Fibroblast of the aortic adventitia (primary cell): ENCODE data around the gene MARK2. TPM values are rescaled to one million over a fixed set of nuclear protein-coding genes. Genes with fewer than 3 reads are reported as not detected.

Experiments used
- DNase-seq: peaks from one replicate; pipeline ENCODE4 v3.0.0-alpha.2; 2010; ENCODE audit warnings: low read depth
- H3K4me3 ChIP-seq: 2 replicates; pipeline ENCODE4 v1.5.1; 2011; ENCODE audit warnings: low read depth, mild to moderate bottlenecking, control low read depth, low read length, moderate library complexity
- total RNA-seq: library from RNA; depleted of rRNA; stranded (reverse); fragments of >200 nt; gene quantifications from 2 replicates; pipeline ENCODE4 v1.2.3, GENCODE V29; 2012; ENCODE audit warnings: low replicate concordance
- TF ChIP-seq, protein P1 (sequence below): IDR thresholded peaks from 2 replicates; pipeline ENCODE4 v1.5.1; 2011; ENCODE audit warnings: mild to moderate bottlenecking, low read length, control low read depth, inconsistent platforms; ENCODE audit not compliant: insufficient read depth

The MARK2 gene
- total RNA-seq, 1 donor, result 12.7 TPM

- DNase-seq, result peak; percentile 23
- no peak overlapping the region for H3K4me3 ChIP-seq
- TF ChIP-seq, protein P1, sequence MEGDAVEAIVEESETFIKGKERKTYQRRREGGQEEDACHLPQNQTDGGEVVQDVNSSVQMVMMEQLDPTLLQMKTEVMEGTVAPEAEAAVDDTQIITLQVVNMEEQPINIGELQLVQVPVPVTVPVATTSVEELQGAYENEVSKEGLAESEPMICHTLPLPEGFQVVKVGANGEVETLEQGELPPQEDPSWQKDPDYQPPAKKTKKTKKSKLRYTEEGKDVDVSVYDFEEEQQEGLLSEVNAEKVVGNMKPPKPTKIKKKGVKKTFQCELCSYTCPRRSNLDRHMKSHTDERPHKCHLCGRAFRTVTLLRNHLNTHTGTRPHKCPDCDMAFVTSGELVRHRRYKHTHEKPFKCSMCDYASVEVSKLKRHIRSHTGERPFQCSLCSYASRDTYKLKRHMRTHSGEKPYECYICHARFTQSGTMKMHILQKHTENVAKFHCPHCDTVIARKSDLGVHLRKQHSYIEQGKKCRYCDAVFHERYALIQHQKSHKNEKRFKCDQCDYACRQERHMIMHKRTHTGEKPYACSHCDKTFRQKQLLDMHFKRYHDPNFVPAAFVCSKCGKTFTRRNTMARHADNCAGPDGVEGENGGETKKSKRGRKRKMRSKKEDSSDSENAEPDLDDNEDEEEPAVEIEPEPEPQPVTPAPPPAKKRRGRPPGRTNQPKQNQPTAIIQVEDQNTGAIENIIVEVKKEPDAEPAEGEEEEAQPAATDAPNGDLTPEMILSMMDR, result no peak
Observed at GRCh38 chr11:63843041-63843440, 4.1 kb downstream of the MARK2 start.

- H3K4me3 ChIP-seq, result no peak overlapping the region
- TF ChIP-seq, protein P1, result no peak
- no peak for DNase-seq
Observed at GRCh38 chr11:63844836-63845235, 5.9 kb downstream of the MARK2 start.

- peak; percentile 64 for DNase-seq
Observed at GRCh38 chr11:63845303-63845702, 6.4 kb downstream of the MARK2 start.

GRCh38 chr11:63845911-63846310 lies 7.0 kb downstream of the MARK2 start:
- TF ChIP-seq, protein P1, result no peak
- no peak for DNase-seq
- H3K4me3 ChIP-seq, result no peak overlapping the region

More at GRCh38 chr11:63845303-63845702, 6.4 kb downstream of the MARK2 start:
- TF ChIP-seq, protein P1, result no peak
- no peak overlapping the region for H3K4me3 ChIP-seq

DNA sequence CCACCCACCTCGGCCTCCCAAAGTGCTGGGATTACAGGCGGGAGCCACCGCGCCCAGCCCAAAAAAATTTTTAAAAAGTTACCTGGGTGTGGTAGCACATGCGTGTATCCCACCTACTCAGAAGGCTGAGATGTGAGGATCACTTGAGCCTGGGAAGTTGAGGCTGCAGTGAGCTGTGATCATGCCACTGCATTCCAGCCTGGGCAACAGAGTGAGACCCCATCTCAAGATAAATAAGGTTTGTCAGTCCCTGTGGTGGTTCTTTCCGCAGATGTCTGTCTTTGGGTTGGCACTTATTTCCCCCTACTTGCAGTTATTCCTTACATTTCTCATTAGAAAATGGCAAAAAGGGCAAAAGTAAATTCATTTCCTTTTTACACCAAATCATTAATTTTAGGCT lies 8.0 kb downstream of the MARK2 start:
- TF ChIP-seq, protein P1, result no peak

DNA sequence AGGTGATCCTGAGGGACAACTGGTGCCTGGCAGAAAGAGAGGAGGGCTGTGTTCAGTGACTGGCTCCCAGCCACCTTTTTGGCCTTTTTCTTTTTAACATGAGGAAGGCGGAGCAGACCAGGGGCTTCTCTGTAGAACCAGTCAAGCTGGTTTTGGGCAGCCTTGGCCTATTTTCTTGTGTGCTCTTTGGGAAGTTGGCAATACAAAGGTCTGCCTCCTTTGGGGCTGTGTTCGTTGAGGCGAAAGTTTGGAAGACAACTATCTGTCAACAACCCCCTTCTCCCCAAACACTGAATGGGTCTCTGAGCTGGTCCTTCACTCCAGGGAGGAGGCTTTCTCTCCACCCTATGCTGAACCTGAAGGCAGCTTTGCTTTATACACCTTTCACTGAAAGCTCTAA lies 8.5 kb downstream of the MARK2 start:
- no peak for DNase-seq

More for the DNA sequence above, 8.0 kb downstream of the MARK2 start:
- DNase-seq, result no peak
- no peak overlapping the region for H3K4me3 ChIP-seq

DNA sequence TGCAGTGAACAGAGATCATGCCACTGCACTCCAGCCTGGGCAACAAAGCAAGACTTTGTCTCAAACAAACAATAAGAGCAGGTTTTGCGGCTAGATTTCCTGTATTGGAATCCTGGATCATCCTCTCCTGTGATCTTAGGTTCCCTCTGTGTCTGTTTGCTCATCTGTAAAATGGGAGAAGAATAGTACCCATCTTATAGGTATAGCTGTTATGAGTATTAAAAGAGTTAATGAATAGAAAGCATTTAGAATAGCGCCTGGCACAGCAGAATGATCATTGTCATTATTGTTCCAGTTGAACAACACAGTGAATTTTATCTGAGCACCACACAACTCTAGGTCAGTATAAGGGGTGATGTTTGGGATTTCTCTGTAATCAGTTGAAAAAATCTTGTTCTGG lies 10.8 kb downstream of the MARK2 start:
- TF ChIP-seq, protein P1, result no peak
- no peak for DNase-seq
- H3K4me3 ChIP-seq, result no peak overlapping the region

More for the DNA sequence above, 8.5 kb downstream of the MARK2 start:
- TF ChIP-seq, protein P1, result no peak
- H3K4me3 ChIP-seq, result no peak overlapping the region
